HG02973 (cell line): ENCODE results near the gene NSA2.

Experiments
- ATAC-seq: cut with Tn5 transposase; IDR thresholded peaks from one replicate; pipeline ENCODE4 v1.9.1; 2021; ENCODE audit warnings: moderate library complexity; ENCODE audit not compliant: unreplicated experiment

NSA2 gene

DNA sequence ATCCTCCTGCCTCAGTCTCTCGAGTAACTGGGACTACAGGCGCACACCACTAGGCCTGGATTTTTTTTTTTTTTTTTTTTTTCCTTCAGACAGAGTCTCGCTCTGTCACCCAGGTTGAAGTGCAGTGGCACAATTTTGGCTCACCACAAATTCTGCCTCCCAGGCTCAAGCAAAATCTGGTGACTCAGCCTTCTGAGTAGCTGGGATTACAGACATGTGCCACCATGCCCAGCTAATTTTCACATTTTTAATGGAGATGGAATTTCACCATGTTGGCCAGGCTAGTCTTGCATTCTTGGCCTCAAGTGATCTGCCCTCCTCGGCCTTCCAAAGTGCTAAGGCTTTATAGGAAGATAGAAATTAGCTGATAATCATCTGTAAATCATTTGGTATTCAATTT lies 43.9 kb downstream of the NSA2 start:
- no peak for ATAC-seq

DNA sequence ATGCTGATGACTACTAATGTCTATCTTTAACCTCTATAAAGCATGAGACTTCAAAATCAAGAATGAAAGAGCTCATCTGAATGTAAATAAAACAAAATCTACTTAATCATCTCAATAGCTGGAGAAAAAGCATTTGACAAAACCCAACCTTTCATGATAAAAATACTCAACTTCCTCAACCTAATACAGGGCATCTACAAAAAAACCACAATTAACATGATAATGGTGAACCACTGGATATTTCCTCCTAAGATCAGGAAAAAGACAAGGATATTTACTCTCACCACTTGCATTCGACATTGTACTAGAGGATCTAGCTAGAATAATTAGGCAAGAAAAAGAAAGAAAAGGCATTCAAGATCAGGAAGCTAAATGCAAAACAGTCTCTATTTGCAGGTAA lies 49.8 kb downstream of the NSA2 start:
- ATAC-seq = no peak

DNA sequence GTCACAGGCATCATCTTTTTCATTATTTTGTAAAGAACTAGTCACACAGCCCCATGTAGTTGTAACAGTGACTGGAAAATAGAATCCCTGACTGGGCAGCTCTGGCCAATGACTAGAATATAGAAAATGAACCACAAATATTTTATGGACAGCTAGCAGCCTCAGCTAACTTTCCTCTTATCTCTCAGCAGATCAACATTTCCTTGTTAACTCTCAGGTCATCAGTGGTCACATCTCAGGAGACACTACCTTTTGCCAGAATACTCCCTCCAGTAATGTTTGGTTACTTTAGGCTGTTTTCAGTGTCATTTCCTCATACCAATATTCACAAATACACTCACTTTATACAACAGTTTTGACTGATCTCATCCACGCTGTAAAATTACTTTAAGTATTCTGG lies 55.2 kb downstream of the NSA2 start:
- no peak for ATAC-seq

DNA sequence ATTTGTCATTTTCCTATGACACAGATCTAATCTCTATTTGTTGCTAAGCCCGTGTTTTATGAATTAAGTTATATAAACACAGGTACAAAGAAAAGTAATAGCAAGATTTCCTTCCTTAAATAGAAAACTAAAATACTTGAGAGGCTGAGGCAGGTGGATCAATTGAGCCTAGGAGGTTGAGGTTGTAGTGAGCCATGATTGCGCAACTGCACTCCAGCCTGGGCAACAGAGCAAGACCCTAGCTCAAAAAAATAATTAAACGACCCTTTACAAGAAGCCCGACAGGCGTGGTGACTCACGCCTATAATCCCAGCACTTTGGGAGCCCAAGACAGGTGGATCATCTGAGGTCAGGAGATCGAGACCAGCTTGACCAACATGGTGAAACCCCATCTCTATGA lies 62.4 kb downstream of the NSA2 start:
- ATAC-seq = no peak
